EH (cell line): Measurements from ENCODE around the gene PHTF2.

ENCODE experiments used
- DNase-seq: peaks from one replicate; pipeline ENCODE4 v3.0.0-alpha.2; 2015; ENCODE audit warnings: low read depth

The PHTF2 gene

GRCh38 chr7:77794000-77794399, 4.6 kb upstream of the PHTF2 start:
- no peak for DNase-seq

DNA sequence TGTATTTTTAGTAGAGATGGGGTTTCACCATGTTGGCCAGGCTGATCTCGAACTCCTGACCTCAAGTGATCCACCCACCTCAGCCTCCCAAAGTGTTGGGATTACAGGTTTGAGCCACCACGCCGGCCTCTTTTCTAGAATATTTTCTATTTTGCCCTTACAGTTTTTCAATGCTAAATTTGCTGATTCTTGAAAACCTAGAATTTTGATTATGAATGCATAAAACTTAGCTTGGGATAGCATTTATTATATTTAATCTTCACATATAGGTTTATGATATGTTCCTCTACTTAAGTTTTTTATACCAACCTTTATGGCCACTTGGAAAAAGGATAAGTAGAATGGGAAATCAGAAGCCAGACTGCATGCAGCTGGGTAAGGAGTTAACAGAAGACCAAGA, 2.5 kb upstream of the PHTF2 start:
- DNase-seq: no peak

DNA sequence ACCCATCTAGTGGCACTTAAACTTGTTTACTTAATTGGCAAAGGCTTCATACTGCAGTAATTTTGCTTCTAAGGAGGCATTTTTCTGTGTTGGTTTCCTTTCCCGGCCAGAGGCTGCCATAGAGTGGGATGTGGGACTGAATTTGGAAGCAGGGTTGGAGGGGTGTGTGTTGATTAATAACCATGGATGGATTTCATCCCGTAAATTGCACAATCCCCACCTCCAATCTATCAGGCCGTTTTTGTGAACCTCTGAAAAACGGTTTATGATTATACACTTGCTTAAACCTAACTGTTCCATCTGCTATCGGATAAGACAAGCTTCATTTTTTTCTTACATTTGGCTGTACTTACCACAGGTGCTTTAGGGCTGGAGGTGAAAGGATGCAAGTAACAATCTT, 1.6 kb upstream of the PHTF2 start:
- DNase-seq: no peak

DNA sequence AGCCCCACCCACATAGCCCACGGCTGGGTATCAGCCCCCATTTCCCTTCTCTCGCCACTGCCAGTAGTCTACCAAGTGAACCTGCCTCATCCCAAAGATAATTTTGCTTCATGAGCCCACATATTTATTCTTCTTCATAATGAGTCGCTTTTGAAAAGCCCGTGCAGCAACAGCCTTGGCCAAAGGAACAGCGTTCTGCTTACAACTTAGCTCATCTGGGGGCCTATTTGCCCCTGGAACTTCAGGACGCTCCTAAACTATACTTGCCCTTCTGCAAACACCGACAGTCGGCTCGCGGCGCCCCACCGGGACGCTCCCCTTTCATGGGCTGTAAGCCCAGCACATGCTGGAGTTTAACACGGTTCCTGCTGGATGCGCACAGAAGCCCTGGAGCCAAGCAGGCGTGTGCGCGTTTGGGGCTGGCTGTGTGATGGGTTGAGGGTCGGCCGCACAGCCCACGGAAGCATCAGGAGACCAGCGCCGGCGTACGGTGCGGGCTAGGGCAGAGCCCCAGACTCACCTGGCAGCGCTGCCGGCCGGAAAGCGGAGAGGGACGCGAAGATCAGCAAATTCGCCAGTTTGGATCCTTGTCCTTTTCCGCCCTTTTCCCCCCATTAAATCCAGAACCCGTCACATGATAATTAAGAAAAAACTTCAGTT, 709 bp upstream of the PHTF2 start:
- no peak for DNase-seq

GRCh38 chr7:77799078-77799964, 748 bp downstream of the PHTF2 start:
- DNase-seq: peak; percentile 53

DNA sequence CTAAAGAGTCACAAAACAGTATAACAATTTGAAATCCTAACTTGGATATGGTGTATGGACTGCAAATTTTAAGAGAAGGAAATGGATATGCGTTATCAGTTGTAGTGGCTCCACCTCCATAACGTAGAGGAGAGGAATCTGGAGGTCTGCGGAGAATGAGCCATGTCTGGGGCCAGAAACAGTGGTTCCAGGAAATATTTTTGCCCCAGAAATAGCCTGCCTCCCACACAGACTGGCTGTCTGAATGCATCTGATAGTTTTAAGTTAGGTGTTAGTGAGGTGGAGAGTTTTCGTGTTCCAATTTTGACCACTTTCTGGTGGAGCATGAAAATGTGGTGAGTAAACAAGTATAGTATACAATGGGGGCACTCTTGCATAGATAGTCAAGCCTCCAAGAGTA, 1.6 kb downstream of the PHTF2 start:
- DNase-seq: peak; percentile 48

- DNase-seq: no peak
Measured at GRCh38 chr7:77800730-77801129, 2.2 kb downstream of the PHTF2 start.

DNA sequence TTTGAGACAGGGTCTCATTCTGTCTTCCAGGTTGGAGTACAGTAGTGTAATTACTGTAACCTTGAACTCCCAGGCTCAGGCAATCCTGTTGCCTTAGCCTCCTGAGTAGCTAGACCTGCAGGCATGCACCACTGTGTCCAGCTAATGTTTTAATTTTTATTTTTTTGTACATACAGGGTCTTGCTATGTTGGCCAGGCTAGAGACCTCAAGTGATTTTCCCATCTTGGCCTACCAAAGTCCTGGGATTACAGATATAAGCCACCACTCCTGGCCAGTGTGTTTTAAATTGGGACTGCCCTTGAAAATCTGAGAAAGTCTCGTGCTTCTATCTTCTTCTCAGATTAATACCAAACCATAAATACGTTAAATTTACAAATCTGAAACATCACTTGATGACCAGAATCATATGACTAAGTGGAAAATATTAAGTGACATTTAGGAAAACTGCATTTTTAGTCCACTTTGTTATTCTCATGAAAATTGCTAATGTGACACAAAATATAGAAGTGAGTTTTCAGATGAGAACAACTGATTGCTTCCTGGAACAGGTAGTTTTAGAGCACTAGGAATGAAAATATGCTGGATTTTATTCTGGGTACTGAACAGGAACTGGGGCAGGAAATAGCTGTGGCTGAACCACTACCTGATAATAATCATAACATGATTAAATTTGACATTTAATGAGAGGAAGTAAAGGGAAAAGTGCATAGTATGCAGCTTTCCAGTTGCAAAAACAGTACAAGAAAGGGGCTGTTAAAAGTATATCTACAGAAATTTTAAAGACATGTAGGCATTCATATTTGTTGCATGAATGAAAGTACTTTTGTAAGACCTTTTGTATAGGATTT, 4.2 kb downstream of the PHTF2 start:
- DNase-seq: peak; percentile 62

- DNase-seq: no peak
Measured at GRCh38 chr7:77806425-77806824, 7.9 kb downstream of the PHTF2 start.

GRCh38 chr7:77808517-77808916, 9.9 kb downstream of the PHTF2 start:
- DNase-seq: no peak

DNA sequence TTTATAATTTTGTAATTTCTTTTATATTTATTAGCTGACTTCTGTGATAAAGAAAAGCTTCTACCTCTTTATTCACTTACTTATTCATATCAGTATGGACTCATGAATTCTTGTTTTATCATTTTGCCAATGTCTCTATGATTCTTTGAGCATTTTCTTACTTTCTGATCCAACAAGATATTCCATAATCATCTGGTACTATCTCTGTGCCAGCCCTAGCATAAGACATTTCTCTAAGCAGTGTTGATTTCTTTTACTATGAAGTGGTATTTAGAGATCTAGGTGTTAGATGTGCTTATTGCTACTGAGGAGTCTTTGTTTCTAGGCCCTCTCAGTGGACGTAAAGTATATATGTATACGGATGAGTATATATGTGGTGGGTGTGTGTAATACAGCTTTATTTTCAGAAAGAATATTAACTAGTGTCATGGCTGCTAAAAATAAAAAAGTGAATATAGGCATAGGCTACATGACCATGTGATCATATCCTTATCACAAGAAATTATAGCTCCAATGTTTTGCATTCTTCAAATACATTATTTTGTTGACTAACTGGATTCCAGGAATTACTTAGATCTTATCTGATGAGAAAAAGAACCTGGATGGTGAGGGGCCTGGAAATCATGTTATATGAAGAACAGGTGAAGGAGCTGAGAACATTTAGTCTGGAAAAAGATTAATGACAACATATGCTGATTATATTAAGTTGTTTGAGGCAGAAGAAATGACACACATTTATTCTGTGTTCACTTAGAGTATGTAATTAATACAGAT, 13.1 kb downstream of the PHTF2 start:
- DNase-seq: peak; percentile 55

- peak; percentile 91 for DNase-seq
Measured at GRCh38 chr7:77812290-77812685, 13.7 kb downstream of the PHTF2 start.

- DNase-seq: no peak
Measured at GRCh38 chr7:77813180-77813579, 14.6 kb downstream of the PHTF2 start.

GRCh38 chr7:77819021-77819420, 20.4 kb downstream of the PHTF2 start:
- DNase-seq: no peak

DNA sequence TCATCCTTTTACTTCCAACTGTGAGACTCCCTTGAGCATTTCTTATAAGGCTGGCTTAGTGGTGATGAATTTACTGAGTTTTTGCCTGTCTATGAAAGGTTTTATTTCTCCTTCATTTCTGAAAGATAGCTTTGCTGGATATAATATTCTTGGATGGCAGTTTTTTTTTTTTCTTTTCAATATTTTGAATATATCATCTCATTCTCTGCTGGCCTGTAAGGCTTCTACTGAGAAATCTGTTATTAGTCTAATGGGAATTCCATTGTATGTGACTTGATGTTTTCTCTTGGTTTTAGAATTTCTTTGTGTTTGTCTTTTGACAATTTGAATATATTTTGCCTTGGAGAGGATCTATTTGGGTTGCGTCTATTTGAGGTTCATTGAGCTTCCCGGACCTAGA, 22.4 kb downstream of the PHTF2 start:
- DNase-seq: no peak

DNA sequence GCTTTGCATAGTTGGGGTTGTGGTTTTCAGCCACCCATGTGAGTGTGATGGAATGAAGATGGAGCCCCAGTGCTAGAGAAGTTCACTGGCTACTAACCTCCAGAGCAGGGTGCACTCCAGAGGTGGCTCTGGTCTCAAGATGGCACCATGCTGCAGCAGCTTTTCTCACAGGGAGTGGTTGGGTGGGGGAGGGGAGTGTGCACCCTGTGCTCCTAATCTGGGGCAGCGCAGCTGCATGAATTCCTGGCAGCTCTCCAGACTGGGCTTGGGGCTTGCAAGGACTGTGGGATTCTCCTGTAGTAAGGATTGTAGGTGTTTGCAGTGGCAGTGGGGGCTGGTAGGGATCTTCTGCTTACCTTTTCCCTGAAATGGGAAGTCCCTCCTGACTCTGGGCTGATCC, 23.7 kb downstream of the PHTF2 start:
- DNase-seq: no peak

GRCh38 chr7:77823787-77824186, 25.2 kb downstream of the PHTF2 start:
- DNase-seq: no peak

GRCh38 chr7:77824636-77825035, 26.1 kb downstream of the PHTF2 start:
- DNase-seq: no peak

GRCh38 chr7:77825131-77825530, 26.6 kb downstream of the PHTF2 start:
- DNase-seq: no peak

- DNase-seq: no peak
Measured at GRCh38 chr7:77826300-77826699, 27.7 kb downstream of the PHTF2 start.

- no peak for DNase-seq
Measured at GRCh38 chr7:77827999-77828398, 29.4 kb downstream of the PHTF2 start.
